Stimulated activated CD8-positive, alpha-beta memory T cell treated with anti-CD3 and anti-CD28 coated beads, Interleukin-12 subunit alpha, Interleukin-12 subunit beta, amount 100 ng/mL, for 1 hour (primary cell): Measurements from ENCODE around the gene FRMD7.

Source experiments
- DNase-seq: peaks from one replicate; pipeline ENCODE4 v3.0.0-alpha.2; 2020; ENCODE audit warnings: low read depth

The FRMD7 gene

DNA sequence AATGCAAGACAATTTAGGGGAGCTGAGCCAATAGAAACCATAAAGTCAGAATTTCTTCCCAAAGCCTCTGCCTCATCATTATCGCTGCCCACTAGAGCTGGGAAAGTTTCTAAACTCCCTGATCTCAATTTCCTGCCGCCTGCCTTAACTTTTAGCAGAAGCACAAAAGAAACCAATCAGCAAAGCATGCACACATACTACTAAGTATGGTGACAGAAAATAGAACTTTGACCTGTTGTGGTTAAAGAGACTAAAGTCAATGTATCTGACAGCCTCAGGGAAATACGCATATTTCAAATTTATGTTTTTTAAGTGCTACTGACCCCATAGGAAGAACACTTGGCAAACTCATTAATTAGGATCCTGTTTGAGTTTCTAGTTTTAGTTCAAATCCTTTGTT lies 94.7 kb downstream of the FRMD7 start:
- no peak for DNase-seq

DNA sequence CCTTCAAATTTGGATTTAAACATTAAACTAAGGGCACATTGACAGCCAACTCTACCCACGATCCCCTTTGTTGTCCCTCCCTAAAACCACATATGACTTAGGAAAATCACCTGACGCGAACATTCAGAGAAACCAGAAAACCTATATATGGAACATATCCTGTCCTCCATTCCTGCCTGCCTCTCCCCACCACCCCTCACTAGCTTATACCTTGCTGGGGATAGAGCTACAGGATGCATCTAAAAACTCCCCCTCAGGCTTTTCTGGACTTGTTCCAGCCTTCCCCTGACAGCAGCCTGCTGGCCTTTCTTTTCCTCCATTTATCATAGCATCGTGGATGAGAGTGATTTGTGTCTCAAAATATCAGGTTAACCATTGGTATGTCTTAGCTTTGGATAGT lies 96.0 kb downstream of the FRMD7 start:
- no peak for DNase-seq

DNA sequence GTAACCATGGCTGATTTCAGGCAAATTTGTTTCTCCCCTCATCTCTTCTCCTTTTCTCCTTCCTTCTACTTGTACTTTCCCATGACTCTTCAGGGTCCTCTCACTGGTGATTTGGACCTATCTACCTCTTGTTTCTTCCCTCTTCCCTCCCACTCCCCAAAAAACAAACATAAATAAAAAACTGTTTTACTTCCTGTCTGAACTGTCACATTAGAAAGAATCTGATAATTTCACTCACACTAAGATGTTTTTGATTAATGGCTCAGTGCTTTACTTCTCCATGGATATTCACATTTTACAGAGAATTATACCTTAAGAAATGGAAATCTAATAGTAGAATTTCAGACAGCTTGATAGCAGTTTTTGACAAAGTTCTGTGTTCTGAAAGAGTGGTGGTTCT lies 97.6 kb downstream of the FRMD7 start:
- DNase-seq: no peak
